ENCODE measurements around the gene NHLRC2.
"Not testable (repeated sequence)": the region's sequence is repeated elsewhere in the genome, so short reads cannot be mapped to it uniquely, and the experiment has no call there.

DNA sequence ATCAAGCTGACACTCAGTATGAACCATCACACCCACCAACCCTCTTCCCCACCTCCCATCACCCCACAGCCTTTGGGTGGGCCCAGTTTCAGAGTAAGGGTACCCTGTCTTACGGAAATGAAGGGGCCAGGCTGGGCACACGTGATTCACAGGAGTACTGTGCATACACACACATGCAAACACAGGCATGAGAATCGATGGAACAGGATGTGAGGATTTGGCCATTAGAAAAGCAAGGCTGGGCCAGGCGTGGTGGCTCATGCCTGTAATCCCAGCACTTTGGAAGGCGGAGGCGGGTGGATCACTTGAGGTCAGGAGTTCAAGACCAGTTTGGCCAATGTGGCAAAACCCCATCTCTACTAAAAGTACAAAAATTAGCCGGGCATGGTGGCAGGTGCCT is 88.7 kb downstream of the NHLRC2 start:
- TF ChIP-seq, protein P1, sequence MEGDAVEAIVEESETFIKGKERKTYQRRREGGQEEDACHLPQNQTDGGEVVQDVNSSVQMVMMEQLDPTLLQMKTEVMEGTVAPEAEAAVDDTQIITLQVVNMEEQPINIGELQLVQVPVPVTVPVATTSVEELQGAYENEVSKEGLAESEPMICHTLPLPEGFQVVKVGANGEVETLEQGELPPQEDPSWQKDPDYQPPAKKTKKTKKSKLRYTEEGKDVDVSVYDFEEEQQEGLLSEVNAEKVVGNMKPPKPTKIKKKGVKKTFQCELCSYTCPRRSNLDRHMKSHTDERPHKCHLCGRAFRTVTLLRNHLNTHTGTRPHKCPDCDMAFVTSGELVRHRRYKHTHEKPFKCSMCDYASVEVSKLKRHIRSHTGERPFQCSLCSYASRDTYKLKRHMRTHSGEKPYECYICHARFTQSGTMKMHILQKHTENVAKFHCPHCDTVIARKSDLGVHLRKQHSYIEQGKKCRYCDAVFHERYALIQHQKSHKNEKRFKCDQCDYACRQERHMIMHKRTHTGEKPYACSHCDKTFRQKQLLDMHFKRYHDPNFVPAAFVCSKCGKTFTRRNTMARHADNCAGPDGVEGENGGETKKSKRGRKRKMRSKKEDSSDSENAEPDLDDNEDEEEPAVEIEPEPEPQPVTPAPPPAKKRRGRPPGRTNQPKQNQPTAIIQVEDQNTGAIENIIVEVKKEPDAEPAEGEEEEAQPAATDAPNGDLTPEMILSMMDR (IDR thresholded peaks at IDR 0.05), result not testable (repeated sequence)
- not testable (repeated sequence) for TF ChIP-seq POLR2A (IDR thresholded peaks at IDR 0.05); EP300 (IDR thresholded peaks at IDR 0.05; ENCODE audit: low read depth); POLR2AphosphoS5 (IDR thresholded peaks at IDR 0.05)

All from transverse colon (tissue), 4 donors.